Measurements from ENCODE around the gene USP5. TPM values are rescaled to one million over a fixed set of nuclear protein-coding genes. Genes with fewer than 3 reads are reported as not detected.

Gene USP5
- total and polyA plus RNA-seq, 2 donors (not counting 3 experiments of a cell fraction or from before 2014, with no cell fraction given) = 68.9 to 135 TPM

DNA sequence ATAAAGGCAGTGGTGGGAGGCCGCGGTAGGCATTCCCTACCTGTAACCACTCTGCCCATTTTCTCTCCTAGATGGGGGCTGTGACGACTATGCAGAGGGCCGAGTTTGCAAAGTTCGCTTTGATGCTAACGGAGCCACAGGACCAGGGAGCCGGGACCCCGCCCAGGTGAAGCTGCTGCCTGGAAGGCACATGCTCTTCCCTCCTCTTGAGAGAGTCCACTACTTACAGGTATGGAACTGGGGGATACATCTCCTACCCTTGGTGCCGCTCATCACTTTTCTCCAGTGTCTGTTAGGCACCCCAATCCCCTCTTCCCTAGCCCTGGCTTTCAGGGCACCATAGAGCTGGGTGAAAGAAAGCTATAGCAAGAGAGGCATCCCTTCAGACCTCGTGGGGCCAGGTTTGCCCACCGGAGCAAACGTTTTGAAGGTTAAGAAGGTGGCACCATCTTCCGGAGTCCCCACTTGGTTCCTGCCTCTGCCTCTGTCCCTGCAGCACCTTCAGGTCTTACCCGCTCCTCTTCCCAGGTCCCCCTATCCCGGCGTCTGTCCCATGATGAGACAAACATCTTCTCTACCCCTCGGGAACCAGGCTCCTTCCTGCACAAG, 25.7 kb upstream of the USP5 start:
- FAIRE-seq = no peak
- peaks cover 20% of the 10 kb centered on the region for H3K4me1 ChIP-seq (ENCODE audit: control insufficient read depth, extremely low read depth, insufficient read depth, low read length)
- dilution Hi-C loops (cut with MboI; ENCODE audit: extremely low pct_ligation_motif_present, low sequenced_read_pairs) = no loop called here
- peaks cover 3% of the 10 kb centered on the region in 2 experiments for H3K27me3 ChIP-seq (ENCODE audit: control insufficient read depth in 2 of 2, insufficient read depth in 2 of 2, low read length in 2 of 2)
- no peak overlapping the region for H3K9ac ChIP-seq (replicated peaks; ENCODE audit: extremely low read depth, insufficient read depth, low read length)
- intact Hi-C loops (cut with micrococcal nuclease) = no loop called here
- H3K9me3 ChIP-seq (replicated peaks; ENCODE audit: control insufficient read depth, insufficient read depth, low read length) = no peaks in the 10 kb centered on the region
- H3K36me3 ChIP-seq (ENCODE audit: control insufficient read depth in 2 of 2, extremely low read depth in 1 of 2, insufficient read depth in 2 of 2, low read length in 2 of 2) = peaks cover 0 to 6% of the 10 kb centered on the region in 2 experiments
- no peak overlapping the region for H3K4me2 ChIP-seq (ENCODE audit: insufficient read depth, low read length)
- POLR2A ChIA-PET = no interaction called here
- CTCF ChIA-PET = interaction anchor here (1.9 to 12.0 kb wide), 5 partner anchors 46 to 206 kb away, joined by 7 to 148 read pairs (median 10); partner anchors contain the start of gene MLF2
- DNase-seq (ENCODE audit: low read depth, low spot score) = no peak
- H3K27ac ChIP-seq (ENCODE audit: insufficient read depth, low read depth, low read length) = no peak overlapping the region
- no peak overlapping the region for H2AFZ ChIP-seq (ENCODE audit: low read depth, low read length)
- H3K4me3 ChIP-seq (replicated peaks in 1 of 3; ENCODE audit: insufficient read depth in 1 of 3, low read depth in 1 of 3, low read length in 3 of 3) = no peak overlapping the region
- TF ChIP-seq POLR2A (IDR thresholded peaks at IDR 0.05; ENCODE audit: low read depth, low read length) (no peak), GATA2 (IDR thresholded peaks at IDR 0.05; ENCODE audit: insufficient read depth, insufficient read length, low read depth, low read length) (no peak), POLR2AphosphoS5 (IDR thresholded peaks at IDR 0.05; ENCODE audit: insufficient read depth, low read depth, low read length) (no peak), EZH2 (IDR thresholded peaks at IDR 0.05; ENCODE audit: borderline replicate concordance, low read depth, low read length, severe bottlenecking) (no peak), MYC (IDR thresholded peaks at IDR 0.05; ENCODE audit: low read depth, low read length) (no peak), MAX (IDR thresholded peaks at IDR 0.05; ENCODE audit: insufficient read depth, insufficient read length) (no peak), JUN (IDR thresholded peaks at IDR 0.05; ENCODE audit: borderline replicate concordance, insufficient read depth, insufficient read length, low read depth) (no peak)
- TF ChIP-seq, protein P1, sequence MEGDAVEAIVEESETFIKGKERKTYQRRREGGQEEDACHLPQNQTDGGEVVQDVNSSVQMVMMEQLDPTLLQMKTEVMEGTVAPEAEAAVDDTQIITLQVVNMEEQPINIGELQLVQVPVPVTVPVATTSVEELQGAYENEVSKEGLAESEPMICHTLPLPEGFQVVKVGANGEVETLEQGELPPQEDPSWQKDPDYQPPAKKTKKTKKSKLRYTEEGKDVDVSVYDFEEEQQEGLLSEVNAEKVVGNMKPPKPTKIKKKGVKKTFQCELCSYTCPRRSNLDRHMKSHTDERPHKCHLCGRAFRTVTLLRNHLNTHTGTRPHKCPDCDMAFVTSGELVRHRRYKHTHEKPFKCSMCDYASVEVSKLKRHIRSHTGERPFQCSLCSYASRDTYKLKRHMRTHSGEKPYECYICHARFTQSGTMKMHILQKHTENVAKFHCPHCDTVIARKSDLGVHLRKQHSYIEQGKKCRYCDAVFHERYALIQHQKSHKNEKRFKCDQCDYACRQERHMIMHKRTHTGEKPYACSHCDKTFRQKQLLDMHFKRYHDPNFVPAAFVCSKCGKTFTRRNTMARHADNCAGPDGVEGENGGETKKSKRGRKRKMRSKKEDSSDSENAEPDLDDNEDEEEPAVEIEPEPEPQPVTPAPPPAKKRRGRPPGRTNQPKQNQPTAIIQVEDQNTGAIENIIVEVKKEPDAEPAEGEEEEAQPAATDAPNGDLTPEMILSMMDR (IDR thresholded peaks at IDR 0.05; ENCODE audit: extremely low read depth in 1 of 2, insufficient read depth in 1 of 2, low read depth in 1 of 2, low read length in 2 of 2) = no peak
- BruUV-seq (replicated peaks) = no TSS peak
- H3K79me2 ChIP-seq (ENCODE audit: control insufficient read depth, insufficient read depth, low read length) = peaks cover 25% of the 10 kb centered on the region
- H4K20me1 ChIP-seq (replicated peaks; ENCODE audit: control insufficient read depth, extremely low read depth, insufficient read depth, low read length) = no peaks in the 10 kb centered on the region
- no peaks in the 10 kb centered on the region for H3K9me1 ChIP-seq (replicated peaks; ENCODE audit: control insufficient read depth, extremely low read depth, insufficient read depth, low read length)
